NCI-H526 (cell line): ENCODE data around the gene CFAP77.

Experiments
- DNase-seq, 2 experiments: peaks; one replicate each; lab custom pipeline; 2025; lab: John Stamatoyannopoulos, UW

CFAP77 gene

DNA sequence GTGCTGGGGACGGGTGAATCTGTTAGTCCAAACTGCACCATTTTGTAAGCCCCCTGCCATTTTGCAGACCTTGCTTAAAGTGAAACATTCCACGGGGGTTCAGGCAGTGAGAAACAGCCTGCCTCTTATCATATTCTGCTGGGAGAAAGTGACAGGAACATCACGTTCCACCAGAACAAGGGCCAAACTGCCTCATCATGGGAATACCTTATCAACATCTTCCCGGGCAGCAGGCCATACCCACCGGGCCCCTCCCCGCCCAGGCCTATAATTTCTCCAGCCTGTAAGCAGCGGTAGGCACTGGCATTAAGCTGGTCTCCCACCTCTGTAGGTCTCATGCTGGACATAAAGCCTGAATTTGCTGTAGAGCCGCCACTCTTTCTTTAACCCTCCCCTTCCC, 1.5 kb upstream of the CFAP77 start:
- DNase-seq = no peak

DNA sequence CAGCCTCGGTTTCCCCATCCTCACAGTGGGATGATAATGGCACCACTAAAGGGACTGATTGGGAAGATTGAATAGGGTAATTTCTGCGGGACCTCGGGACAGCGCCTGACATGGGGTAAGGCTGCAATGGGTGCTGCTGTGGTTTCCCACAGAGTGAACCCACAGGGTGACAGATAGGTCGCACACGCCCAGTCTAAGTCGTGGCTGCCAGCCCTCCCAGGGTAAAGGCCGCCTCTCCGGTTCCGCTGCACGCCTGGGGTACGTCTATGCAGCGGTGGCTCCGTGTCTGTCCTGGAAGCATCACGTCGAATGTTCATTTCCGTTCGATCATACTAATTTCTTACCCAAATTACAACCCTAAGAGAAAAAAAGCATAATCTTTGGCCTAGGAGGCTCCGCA, 631 bp downstream of the CFAP77 start:
- no peak for DNase-seq

DNA sequence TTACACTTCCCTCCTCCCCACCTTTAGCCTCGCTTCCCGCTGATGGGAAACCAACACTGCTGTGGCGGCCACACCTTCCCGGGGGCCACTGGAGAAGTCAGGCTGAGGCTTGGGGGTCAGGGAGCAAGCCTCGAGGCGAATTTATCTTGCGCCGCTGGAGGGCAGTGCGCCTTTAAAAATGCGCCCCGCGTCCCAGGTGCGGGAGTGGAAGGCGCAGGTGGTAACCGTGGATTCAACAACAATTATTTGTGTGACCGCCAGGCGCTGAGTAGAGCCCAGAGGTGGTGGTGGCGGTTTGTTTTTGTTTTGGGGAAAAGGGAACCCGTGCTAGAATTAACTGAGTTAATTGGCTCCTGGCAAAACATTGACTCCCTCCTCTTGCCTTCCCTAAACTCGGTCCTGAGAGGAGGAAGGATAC, 1.1 kb downstream of the CFAP77 start:
- peak; percentile 63 to 88 for DNase-seq

DNA sequence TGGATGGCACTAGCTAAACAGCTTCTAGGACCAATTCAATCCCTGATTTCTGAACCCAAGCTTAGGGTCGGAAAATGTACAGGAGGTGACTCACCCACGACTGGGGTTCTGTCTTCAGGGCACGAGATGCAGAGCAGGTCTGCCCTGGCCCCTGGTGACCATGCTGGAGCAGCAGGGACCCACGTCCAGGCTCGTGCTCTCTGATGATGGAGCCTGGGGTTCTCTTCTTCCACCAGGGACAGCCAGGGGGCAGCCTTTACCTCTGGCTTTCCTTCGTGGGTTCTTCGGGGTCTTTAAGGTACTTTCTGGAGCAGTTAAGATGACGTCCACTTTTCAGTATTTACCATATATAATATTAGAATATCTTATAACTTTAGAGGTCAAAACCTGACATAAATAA, 2.1 kb downstream of the CFAP77 start:
- DNase-seq = peak in 1 of 2 experiments; percentile 60

DNA sequence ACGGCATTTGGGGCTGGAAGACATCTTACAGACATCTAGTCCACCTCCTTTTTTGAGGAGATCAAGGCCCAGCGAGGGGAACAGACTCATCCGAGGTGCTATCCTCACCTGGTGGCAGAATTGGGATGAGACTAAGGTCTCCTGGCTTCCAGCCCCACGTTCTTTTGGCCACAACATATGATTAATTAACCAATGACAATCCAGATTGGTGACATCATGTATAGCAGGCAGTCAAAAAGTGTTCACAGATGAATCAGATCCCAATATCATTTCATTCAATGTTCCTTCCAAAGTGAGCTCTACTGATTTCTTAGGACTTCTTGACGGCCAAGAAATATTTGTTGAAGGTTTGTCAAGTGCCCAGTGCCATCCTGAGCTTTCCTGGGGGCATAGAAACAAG, 3.9 kb downstream of the CFAP77 start:
- no peak for DNase-seq

DNA sequence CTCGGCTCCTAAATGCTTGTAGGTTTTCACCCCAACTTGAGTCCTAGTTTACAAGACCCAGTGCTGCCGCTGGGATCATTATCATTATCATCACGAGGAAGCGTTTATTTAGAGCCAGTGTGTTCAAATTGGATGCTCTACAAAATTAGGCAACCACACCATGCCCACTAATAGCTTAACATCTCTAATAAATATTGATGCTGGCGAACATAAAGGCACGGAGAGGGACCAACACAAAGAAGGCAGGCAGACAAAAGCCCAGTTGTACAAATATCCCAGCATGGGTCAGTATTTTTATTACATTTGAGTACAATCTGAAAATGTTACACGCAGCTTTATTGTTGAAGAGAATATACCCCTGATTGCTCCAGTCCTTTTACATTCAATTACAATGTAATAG, 4.7 kb downstream of the CFAP77 start:
- no peak for DNase-seq

DNA sequence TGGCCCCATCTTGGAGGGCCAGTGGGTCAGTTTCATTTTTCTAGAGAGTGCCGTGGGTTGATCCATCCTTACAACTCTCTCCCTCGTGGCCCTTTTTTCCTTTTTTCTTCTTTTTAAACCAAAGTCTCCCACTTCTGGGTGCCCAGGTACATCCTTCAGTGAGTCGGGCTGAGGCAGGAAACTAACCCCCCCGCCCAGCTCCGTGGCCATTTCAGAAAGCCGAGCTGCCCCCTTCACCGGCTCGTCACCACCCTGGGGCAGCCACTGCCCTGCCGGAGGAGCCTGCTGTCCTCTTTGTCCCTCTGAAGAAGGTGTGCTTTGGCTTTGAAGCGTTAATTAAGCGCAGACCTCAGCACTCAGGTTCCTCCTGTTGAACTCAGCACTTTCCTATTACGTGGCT, 5.2 kb downstream of the CFAP77 start:
- no peak for DNase-seq

DNA sequence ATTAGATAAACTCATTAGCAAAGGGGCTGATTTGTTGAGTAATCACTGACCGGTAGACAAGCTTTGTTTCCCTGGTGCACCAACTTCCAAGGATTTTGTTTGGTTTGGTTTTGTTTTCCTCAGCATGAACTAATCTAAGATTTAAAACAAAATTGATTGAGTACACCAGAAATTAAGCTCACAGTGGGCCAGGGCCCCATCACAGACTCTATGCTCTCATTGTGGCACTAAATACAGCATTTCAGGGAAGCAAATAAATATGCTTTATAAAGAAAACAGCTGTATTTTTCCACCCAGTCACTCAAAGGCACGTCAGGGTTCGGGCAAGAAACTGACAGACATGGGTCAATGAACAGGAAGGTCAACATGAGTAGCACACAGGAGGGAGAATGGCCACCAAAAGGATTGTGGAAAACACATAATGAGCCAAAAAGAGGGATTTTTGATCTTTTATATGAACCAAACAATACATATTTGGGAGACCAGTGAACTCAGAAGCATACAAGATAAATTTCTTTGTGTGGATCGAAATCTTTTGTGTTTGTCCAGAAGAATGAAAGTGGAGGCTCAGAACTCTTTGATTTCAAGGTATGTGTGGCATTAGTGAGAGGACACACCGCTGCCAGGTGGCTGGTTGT, 8.8 kb downstream of the CFAP77 start:
- DNase-seq = no peak

DNA sequence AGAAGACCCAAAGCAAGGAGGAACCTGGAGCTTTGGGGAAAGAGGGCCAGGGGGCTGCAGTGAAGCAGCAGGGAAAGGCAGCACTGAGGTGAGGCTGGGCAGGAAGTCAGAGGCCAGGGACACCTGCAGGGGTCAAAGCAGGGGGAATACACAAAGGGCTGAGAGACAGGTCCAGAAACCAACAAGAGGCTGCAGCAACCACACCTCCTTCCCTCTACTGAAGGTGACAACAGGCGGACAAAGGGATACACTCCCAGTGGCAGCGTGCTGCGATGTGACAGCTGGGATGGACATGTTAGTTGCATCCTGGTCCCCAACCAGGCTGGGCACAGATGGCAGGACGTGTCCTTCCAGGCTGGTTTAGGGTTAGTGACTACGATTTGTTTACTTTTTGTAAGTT, 12.6 kb downstream of the CFAP77 start:
- no peak for DNase-seq

DNA sequence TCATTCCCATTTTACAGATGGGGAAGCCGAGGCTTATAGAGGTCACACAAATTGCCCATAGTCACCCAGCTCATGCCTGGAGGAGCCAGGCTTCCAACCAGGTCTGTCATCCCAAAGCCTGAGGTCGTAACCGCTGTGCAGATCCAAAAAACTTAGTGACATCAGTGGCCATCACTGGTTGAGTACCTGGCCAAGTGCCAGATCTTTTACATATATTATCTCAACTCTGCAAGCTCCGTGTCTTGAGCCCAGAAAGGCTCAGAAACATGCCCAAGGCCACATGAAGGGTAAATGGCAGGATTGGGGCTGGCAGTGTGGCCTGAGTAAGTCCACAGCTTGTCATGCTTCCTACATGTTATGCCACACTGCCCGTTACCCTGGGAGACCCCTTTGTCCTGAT, 13.5 kb downstream of the CFAP77 start:
- no peak for DNase-seq

DNA sequence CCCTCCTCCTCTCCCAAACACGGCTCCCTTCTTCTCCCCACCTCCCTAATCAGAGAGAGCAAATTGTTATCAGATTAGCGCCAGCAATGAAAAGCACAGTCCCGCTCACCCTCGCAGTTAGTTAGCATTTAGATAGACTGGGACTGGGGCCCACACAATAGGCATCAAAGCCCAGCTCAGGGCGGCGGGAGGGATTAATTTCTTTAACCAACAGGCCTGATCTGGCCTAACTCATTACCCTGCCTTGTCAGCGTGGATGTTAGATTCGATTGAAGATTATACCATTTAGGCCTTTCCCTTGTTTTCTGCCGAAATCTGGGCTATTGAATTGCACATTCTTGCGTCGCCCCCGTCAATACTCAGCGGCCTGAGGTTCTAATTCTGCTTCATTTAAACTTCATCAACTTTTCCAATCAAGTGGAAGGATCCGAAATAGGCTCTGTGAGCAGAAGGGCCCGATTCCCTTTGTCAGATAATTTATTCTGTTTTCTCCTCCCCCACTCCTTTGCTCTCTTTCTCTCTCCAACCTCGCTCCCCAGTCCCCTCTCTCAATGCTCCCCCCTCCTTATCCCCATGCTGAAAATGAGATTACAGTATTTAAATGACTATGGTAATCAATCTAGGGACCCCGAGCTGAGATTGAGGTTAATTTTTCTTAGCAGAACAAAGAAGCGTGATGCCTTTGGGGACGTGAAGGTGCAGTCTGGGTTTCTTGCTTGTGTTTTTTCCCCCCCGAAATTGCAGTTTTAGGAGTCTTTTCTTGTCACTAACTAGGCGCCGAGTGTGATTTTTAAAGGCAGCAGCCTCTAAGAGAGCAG, 15.1 kb downstream of the CFAP77 start:
- DNase-seq = no peak

DNA sequence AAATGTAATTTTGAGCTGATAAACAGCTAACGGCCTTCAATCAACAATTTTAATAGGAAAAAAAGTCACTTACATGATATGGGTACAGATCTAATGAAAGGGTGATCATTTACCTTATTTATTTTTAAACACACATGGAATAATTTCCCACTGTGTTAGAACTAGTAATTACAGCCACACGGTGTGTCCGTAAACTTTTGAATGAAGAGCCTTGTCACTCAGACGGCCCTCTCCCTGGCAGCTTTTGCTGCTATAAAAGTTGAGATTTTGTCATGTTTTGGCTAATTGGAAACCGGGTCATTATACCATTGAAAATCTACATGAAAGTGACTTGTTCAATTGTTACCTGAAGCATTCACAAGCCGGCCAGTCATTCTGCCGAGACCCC, 15.7 kb downstream of the CFAP77 start:
- DNase-seq = no peak

DNA sequence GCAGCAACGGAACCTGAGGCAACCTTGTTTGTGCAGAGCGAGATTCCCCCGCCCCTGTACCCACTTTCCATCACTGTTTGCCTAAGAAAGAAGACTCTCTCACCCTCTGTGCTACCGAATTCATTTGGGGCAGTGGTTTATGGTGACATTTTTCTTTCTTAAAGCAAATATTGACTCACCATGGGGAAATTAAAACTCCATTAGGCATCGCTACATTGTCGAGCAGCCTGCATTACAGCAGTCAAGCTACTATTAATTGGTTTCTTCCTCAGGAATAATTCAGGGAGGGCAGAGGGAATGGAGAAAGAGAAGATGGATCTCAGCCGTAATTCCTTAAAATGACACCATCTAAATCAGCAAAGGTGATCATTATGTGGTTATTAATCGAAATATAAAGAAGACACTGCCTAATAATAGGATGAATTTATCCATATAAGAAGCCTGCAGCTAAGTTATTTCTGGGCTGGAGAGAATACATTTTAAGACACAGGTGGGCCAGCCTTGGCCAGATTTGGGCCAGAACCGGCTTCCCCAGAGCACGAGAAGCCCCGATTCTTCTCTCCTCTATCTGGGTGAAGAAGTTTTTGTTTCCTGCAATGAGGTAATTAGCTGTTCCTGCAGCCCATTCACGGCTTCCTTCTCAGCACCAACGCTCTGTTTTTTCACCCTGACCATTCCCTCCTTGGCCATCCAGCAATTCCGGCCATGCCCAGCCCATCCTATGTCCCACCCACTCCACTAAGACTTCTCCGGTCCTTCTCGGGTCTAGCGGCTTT, 16.8 kb downstream of the CFAP77 start:
- DNase-seq = peak; percentile 63 to 74

DNA sequence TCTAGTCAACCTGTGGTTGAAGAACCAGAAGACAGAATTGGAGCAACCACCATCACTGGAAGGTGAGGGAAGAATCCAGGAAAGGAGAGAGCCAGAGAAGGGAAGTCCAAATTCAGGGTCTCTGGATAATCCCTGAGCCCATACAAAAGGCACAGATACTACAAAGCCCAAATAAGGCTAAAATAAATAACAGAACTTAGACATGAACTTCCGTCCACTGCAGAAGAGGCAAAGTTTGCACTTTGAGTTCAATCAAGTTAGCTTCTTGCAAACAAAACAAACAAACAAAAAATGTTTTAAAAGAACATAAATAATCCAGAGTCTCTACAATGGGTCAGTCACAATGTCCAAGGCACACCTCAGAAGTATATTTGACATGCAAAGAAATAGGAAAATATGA, 21.0 kb downstream of the CFAP77 start:
- DNase-seq = no peak

DNA sequence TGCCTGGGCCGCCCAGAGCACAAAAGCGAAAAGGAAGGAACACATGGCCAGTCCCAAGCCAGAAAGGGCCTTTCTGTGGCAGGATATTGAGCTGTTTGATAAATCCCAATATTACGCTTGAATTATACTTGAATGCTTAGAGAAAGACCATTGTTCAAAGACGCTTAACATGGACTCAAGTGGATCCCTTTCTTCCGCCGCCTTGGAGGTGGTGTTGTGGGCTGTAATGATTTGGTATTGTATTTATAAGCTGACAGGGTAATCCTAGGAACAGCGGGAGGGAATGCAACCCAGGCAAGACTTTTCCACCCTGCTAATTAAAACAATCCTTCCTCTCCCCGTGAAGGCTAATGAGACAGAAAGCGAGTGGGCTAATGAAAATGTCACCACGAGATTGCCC, 24.9 kb downstream of the CFAP77 start:
- DNase-seq = no peak

DNA sequence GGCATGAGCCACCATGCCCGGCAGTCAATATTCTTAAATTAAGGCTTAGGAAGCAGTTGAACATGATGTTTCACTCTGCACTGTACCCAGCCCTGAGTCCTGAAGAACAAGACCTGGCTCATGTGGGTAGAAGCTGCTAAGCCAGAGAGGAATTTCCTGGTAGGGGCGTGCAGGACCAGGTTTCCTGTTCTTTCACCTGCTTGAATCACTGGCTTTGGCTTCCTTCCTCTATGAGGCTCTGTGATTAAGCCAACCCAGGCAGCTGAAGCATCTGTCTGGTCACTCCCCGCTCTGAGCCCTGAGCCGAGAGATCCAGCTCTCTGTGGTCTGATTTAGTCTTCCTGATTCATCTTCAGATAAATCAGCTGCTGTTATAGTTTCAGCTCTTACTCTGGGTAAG, 29.1 kb downstream of the CFAP77 start:
- DNase-seq = no peak

DNA sequence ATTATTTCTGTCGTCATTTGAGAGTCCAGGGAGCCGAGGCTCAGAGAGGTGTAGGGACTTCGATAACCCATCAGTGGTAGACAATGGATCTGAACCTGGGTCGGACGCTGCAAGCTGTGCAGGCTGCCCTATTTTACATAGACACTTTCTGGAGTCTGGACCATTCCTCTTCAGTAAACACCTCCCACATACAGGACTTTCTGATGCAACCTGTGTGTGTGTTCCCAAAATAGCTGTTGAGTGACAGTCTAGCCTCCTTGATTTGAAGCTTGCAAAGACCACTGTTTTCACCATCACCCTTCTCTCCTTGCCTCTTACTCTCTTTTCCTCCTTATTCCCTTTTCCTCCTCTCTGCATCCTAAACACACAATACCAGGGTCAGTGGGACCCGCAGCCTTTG, 30.7 kb downstream of the CFAP77 start:
- no peak for DNase-seq

DNA sequence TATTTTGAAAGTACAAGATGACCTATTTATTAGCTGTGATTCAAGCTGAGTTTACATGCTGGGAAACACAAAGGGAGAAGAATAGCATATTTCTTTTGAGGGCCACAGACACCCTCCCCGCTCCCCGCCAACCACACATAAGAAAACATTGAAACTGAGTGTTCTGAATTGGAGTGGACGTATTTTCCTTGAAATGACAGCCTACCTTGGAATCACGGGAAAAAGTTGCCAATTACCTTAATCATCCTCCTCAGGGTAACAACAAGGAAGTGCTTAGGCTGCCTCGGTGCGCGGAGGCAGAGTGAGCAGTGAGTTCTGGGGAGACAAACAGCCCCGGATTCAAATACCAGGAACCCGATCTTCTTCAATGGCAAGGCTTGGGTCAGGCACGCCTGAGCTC, 31.4 kb downstream of the CFAP77 start:
- DNase-seq = no peak

DNA sequence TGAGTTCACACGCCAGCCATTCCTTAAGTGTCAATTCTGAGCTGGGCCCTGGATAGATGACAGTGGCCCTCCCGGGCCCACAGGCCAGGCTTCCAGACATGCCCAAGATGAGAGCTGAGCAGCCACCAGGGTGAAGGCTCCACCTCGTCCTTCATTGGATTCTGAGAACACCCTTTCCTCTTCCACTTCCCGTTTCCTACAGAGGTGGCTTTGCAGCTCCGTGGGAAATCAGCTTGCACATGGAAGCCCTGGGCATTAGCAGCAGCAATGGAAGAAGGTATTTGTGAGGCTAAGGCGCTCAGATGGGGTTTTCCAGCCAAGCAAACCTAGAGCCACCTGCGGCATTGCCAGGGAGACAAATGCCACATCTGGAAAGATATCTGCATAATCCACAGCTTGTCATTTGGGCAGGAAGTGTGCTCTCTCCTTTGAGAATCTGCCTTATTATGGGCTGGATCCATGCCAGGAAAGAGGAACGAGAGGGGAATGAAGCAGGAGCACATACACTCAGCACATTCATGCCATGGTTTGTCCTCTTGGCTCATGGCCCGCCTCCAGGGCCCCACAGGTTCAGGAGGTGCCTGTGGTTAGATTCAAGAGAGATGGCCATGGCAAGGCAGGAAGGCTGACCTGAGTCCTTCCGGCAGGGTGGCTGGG, 34.1 kb downstream of the CFAP77 start:
- no peak for DNase-seq

DNA sequence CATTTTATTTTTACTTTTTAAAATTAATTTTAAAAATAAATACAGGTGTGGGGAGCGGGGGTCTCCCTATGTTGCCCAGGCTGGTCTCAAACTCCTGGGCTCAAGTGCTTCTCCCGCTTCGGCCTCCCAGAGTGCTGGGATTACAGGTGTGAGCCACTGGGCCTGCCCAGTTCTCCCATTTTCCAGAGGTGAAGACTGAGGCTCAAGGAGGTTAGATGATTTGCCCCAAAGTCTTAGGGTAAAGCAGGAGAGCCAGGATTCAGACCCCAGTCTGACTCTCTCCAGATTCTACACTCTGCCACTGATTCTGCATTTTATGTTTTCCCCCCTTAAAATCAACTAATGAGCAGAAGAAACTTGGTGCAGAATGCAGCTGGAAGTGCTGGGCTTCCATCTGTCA, 36.9 kb downstream of the CFAP77 start:
- DNase-seq = no peak

DNA sequence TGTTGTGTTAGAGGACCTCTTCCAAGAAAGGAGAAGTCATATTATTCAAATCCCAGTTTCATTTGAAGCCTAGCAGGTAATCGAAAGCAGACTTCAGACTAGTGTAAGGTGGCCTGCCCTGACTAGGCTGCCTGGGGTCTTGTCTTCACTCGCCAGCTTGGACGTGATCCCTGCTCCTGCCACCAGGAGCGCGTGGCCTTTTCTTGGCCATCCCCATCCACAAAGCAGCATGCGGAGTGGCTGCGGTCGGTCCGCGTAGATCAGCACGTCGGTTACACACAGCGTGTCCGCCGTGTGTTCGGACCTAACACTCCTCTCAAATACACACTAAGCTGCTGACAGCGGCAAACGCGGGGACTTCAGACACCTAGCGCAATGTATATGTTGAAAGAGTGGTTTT, 37.3 kb downstream of the CFAP77 start:
- no peak for DNase-seq

DNA sequence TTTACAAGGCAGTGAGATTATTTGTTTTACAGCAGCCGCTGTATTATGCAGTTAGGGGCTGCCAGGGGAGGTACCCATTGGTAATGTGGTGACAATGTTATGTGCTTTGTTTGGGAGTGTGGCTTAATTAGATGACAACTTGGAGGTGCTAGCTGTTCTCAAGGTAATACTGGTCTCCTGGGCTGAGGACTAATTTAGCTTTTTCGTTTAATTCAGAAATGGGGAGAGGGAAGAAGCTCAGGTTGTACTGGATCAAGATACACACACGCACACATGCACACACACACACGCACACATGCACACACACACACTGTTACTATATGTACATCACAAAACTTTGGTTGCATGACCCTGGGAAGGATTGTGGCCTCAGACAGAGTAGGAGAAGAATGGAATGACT, 37.9 kb downstream of the CFAP77 start:
- DNase-seq = no peak

DNA sequence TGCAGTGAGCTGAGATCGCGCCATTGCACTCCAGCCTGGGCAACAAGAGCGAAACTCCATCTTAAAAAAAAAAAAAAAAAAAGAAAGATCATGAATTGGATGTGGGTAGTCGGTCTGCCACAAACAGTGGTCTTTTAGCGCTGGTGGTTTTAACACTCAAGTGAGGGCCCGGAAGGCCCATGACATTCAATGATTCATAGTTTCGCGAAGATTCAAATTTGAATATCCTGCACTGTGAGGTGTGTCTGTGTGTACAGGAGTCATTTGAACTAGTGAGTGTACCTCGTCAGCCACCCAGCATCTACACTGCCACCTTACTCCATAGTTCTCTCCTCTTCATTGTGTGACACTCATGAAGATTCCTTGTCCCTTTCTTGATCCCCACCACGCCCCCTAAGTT, 41.3 kb downstream of the CFAP77 start:
- DNase-seq = no peak
